SU-DHL-6 (cell line): ENCODE results near the gene HASPIN.
"Not testable (repeated sequence)": the region's sequence is repeated elsewhere in the genome, so short reads cannot be mapped to it uniquely, and the experiment has no call there.

Experiments used
- H2AFZ ChIP-seq: fragments of 200-600 bp; sonication (generic); 2 replicates; pipeline ENCODE4 v1.6.1; 2014; ENCODE audit warnings: low read depth, mild to moderate bottlenecking, moderate library complexity, mixed read lengths, antibody characterized with exemption, low read length; ENCODE audit not compliant: severe bottlenecking
- H3F3A ChIP-seq: fragments of 200-600 bp; shearing (Covaris generic); 2 replicates; pipeline ENCODE4 v1.6.0; 2016; ENCODE audit warnings: antibody characterized with exemption, mild to moderate bottlenecking; ENCODE audit not compliant: insufficient read depth
- H3K27ac ChIP-seq: fragments of 200-600 bp; sonication (generic); 2 replicates; pipeline ENCODE4 v1.5.1; 2016; ENCODE audit warnings: low read depth, mild to moderate bottlenecking, low read length, moderate library complexity, mixed read lengths
- H3K27me3 ChIP-seq: fragments of 200-600 bp; sonication (generic), shearing (Covaris generic); 2 replicates; pipeline ENCODE4 v1.6.0; 2014; ENCODE audit warnings: mild to moderate bottlenecking, low read length
- H3K36me3 ChIP-seq: fragments of 200-600 bp; sonication (generic); 2 replicates; pipeline ENCODE4 v1.6.1; 2014; ENCODE audit warnings: mild to moderate bottlenecking, low read length, mixed read lengths
- H3K4me2 ChIP-seq: fragments of 300-600, 200-600 bp; shearing (Covaris generic), sonication (generic); 2 replicates; pipeline ENCODE4 v1.6.0; 2014; ENCODE audit warnings: low read length, low read depth, mild to moderate bottlenecking; ENCODE audit not compliant: poor library complexity, severe bottlenecking
- H3K4me3 ChIP-seq: fragments of 200-600 bp; sonication (generic); 2 replicates; pipeline ENCODE4 v1.5.1; 2014; ENCODE audit warnings: antibody characterized with exemption, low read length, mild to moderate bottlenecking, mixed read lengths; ENCODE audit not compliant: insufficient read depth, poor library complexity, severe bottlenecking
- H3K79me2 ChIP-seq: fragments of 200-600 bp; sonication (generic); 2 replicates; pipeline ENCODE4 v1.6.1; 2014; ENCODE audit warnings: mild to moderate bottlenecking, low read length, moderate library complexity; ENCODE audit not compliant: insufficient read depth
- H3K9ac ChIP-seq: fragments of 200-600 bp; sonication (generic); 2 replicates; pipeline ENCODE4 v1.7.0; 2014; ENCODE audit warnings: mild to moderate bottlenecking, low read length
- H3K9me2 ChIP-seq: fragments of 200-600 bp; sonication (generic); replicated peaks from 2 replicates; pipeline ENCODE4 v1.6.1; 2014; ENCODE audit warnings: low read length; ENCODE audit not compliant: insufficient read depth
- H3K9me3 ChIP-seq: fragments of 200-600 bp; sonication (generic); 2 replicates; pipeline ENCODE4 v1.6.1; 2014; ENCODE audit warnings: low read length, mixed read lengths; ENCODE audit not compliant: insufficient read depth
- H4K20me1 ChIP-seq: fragments of 200-600 bp; sonication (generic); 2 replicates; pipeline ENCODE4 v1.6.1; 2014; ENCODE audit warnings: low read depth, mild to moderate bottlenecking, antibody characterized with exemption, low read length, moderate library complexity, mixed read lengths
- EZH2phosphoT487 ChIP-seq: fragments of 200-600 bp; sonication (generic), shearing (Covaris generic); conservative IDR thresholded peaks from 2 replicates; pipeline ENCODE4 v1.6.1; 2018; ENCODE audit warnings: mild to moderate bottlenecking, antibody characterized with exemption, low read length, moderate library complexity, mixed read lengths
- TF ChIP-seq, protein P1 (sequence below): fragments of 200-600 bp; sonication (generic); IDR thresholded peaks from one replicate; pipeline ENCODE4 v1.5.1; 2017; ENCODE audit warnings: antibody characterized with exemption, mild to moderate bottlenecking, low read length, moderate library complexity; ENCODE audit not compliant: insufficient read depth, poor library complexity, severe bottlenecking

Gene HASPIN

DNA sequence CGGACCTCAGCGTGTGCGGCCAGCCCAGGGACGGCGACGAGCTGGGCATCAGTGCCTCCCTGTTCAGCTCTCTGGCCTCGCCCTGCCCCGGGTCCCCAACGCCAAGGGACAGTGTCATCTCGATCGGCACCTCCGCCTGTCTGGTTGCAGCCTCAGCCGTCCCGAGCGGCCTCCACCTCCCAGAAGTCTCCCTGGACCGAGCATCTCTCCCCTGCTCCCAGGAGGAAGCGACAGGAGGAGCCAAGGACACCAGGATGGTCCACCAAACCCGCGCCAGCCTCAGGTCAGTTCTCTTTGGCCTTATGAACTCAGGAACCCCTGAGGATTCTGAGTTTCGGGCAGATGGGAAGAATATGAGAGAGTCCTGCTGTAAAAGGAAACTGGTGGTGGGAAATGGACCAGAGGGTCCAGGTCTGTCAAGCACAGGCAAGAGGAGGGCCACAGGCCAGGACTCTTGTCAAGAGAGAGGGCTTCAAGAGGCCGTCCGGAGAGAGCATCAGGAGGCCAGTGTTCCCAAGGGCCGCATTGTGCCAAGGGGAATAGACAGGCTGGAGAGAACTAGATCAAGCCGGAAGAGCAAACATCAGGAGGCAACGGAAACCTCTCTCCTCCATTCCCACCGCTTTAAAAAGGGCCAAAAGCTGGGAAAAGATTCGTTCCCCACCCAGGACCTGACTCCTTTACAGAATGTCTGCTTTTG lies 825 bp downstream of the HASPIN start:
- peak overlapping the region; percentile 80 for H2AFZ ChIP-seq
- peaks cover 7% of the 10 kb centered on the region; the same call in 1 of the 2 replicates for H3K36me3 ChIP-seq

GRCh38 chr17:3727041-3727440 lies 3.3 kb downstream of the HASPIN start:
- H3K27ac ChIP-seq, result peak overlapping the region; percentile 9; the same call in 1 of the 2 replicates
- peaks cover 7% of the 10 kb centered on the region; the same call in 1 of the 2 replicates for H3K36me3 ChIP-seq
- H2AFZ ChIP-seq, result no peak overlapping the region
- H3F3A ChIP-seq, result no peaks in the 10 kb centered on the region
- H4K20me1 ChIP-seq, result peaks cover 5% of the 10 kb centered on the region; the same call in 1 of the 2 replicates
- no peaks in the 10 kb centered on the region for H3K9me3 ChIP-seq
- H3K27me3 ChIP-seq, result no peaks in the 10 kb centered on the region
- H3K79me2 ChIP-seq, result peaks cover 53% of the 10 kb centered on the region
- no peaks in the 10 kb centered on the region for H3K9me2 ChIP-seq
- H3K9ac ChIP-seq, result no peak overlapping the region
- no peak overlapping the region for H3K4me3 ChIP-seq
- H3K4me2 ChIP-seq, result peak overlapping the region; percentile 83
- no peak for TF ChIP-seq EZH2phosphoT487
- TF ChIP-seq, protein P1, sequence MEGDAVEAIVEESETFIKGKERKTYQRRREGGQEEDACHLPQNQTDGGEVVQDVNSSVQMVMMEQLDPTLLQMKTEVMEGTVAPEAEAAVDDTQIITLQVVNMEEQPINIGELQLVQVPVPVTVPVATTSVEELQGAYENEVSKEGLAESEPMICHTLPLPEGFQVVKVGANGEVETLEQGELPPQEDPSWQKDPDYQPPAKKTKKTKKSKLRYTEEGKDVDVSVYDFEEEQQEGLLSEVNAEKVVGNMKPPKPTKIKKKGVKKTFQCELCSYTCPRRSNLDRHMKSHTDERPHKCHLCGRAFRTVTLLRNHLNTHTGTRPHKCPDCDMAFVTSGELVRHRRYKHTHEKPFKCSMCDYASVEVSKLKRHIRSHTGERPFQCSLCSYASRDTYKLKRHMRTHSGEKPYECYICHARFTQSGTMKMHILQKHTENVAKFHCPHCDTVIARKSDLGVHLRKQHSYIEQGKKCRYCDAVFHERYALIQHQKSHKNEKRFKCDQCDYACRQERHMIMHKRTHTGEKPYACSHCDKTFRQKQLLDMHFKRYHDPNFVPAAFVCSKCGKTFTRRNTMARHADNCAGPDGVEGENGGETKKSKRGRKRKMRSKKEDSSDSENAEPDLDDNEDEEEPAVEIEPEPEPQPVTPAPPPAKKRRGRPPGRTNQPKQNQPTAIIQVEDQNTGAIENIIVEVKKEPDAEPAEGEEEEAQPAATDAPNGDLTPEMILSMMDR, result no peak

More for the DNA sequence above, 825 bp downstream of the HASPIN start:
- H3K79me2 ChIP-seq, result peaks cover 53% of the 10 kb centered on the region
- no peaks in the 10 kb centered on the region for H3K9me2 ChIP-seq
- peak overlapping the region; percentile 83 for H3K4me2 ChIP-seq
- peak overlapping the region; percentile 79 for H3K4me3 ChIP-seq
- no peaks in the 10 kb centered on the region for H3K27me3 ChIP-seq
- peaks cover 5% of the 10 kb centered on the region; the same call in 1 of the 2 replicates for H4K20me1 ChIP-seq
- H3K9ac ChIP-seq, result peak overlapping the region; percentile 91
- H3F3A ChIP-seq, result no peaks in the 10 kb centered on the region
- H3K9me3 ChIP-seq, result no peaks in the 10 kb centered on the region
- H3K27ac ChIP-seq, result peak overlapping the region; percentile 19; the same call in 1 of the 2 replicates
- TF ChIP-seq EZH2phosphoT487, result no peak
- TF ChIP-seq, protein P1, result no peak

DNA sequence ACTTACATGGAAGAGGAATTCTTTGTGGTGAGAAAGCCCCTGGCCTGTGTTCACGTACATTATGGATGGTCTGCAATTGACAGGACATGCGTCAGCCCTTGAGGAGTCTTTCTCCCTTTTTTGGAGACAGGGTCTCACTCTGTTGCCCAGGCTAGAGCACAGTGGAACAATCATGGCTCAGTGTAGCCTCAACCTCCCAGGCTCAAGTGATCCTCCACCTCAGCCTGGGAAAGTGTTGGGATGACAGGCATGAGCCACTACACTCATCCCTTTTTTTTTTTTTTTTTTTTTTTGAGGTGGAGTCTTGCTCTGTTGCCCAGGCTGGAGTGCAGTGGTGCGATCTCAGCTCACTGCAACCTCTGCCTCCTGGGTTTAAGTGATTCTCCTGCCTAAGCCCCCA lies 4.4 kb downstream of the HASPIN start:
- not testable (repeated sequence) for H3K9me3 ChIP-seq, H3K27me3 ChIP-seq, H3K9me2 ChIP-seq, H3K36me3 ChIP-seq, H3K9ac ChIP-seq, H3K27ac ChIP-seq, H3F3A ChIP-seq, H3K4me3 ChIP-seq, H2AFZ ChIP-seq, H3K4me2 ChIP-seq, H4K20me1 ChIP-seq
- H3K79me2 ChIP-seq, result peaks cover 45% of the 10 kb centered on the region

DNA sequence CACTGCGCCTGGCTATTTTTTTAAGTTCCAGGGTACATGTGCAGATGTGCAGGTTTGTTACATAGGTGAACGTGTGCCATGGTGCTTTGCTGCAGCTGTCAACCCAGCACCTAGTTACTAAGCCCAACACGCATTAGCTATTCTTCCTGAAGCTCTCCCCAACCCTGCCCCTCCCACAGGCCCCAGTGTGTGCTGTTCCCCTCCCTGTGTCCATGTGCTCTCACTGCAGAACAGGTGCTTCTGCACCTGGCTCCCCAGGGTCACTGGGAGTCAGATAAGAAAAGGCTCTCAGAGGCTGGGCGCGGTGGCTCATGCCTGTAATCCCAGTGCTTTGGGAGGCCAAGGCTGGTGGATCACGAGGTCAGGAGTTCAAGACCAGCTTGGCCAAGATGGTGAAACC lies 6.2 kb downstream of the HASPIN start:
- Histone ChIP-seq H2AFZ (no peak overlapping the region), H3K9me3 (no peaks in the 10 kb centered on the region), H3K9ac (no peak overlapping the region), H3K9me2 (no peaks in the 10 kb centered on the region), H3K79me2 (peaks cover 29% of the 10 kb centered on the region), H3K27me3 (no peaks in the 10 kb centered on the region), H3K4me2 (no peak overlapping the region), H3K36me3 (peaks cover 7% of the 10 kb centered on the region; the same call in 1 of the 2 replicates), H3F3A (no peaks in the 10 kb centered on the region), H4K20me1 (peaks cover 5% of the 10 kb centered on the region; the same call in 1 of the 2 replicates), H3K4me3 (no peak overlapping the region), H3K27ac (no peak overlapping the region)
- no peak for TF ChIP-seq EZH2phosphoT487
